Right ventricle myocardium inferior (tissue), 1 donor: Measurements from ENCODE around the gene FAAP20. TPM values are rescaled to one million over a fixed set of nuclear protein-coding genes. Genes with fewer than 3 reads are reported as not detected.

ENCODE experiments used
- ATAC-seq: fragments of 200-7000 bp; cut with Tn5 transposase; one replicate; pipeline ENCODE4 v1.9.1; 2020; ENCODE audit warnings: mild to moderate bottlenecking, moderate library complexity
- DNase-seq: peaks from one replicate; pipeline ENCODE4 v3.0.0; 2021; ENCODE audit errors: missing footprints
- intact Hi-C: fragments of 100-400 bp; cut with DNase I; formaldehyde crosslinking; loops from one replicate; pipeline ENCODE4 v1.11.0; 2022
- total RNA-seq: library from RNA; stranded (reverse); fragmentation: NEBNext Ultra II Directional; extraction: Animal tissue kit (Norgen Biotek cat#: 25700); gene quantifications from one replicate; pipeline ENCODE4 v1.2.1, GENCODE V29; 2021
- donor health status: DM: no; HTN: yes; CAD: no; lungs with severe emphysema.

Gene FAAP20
- total RNA-seq, 1 donor from 2014 or later, result 43.9 TPM

GRCh38 chr1:2173546-2174347, 20.8 kb downstream of the FAAP20 start:
- no peak for ATAC-seq
- DNase-seq, result peak; percentile 60
- intact Hi-C loops, result loop anchor here (2.0 to 10.0 kb wide), 2 partner anchors 41 to 219 kb away; no protein-coding TSS in a partner anchor

- DNase-seq, result no peak
- no peak for ATAC-seq
- intact Hi-C loops, result loop anchor here (10.0 kb wide), 1 partner anchor 218 kb away; no protein-coding TSS in a partner anchor
Observed at GRCh38 chr1:2172551-2173146, 21.9 kb downstream of the FAAP20 start.

GRCh38 chr1:2172012-2172411, 22.6 kb downstream of the FAAP20 start:
- DNase-seq (no peak), ATAC-seq (no peak)
- intact Hi-C loops, result loop anchor here (10.0 kb wide), 1 partner anchor 217 kb away; no protein-coding TSS in a partner anchor

GRCh38 chr1:2170211-2170610, 24.4 kb downstream of the FAAP20 start:
- intact Hi-C loops, result loop anchor here (10.0 kb wide), 1 partner anchor 215 kb away; no protein-coding TSS in a partner anchor
- no peak for DNase-seq
- ATAC-seq, result no peak

GRCh38 chr1:2169200-2169836, 25.3 kb downstream of the FAAP20 start:
- DNase-seq, result no peak
- ATAC-seq, result no peak
- intact Hi-C loops, result no loop called here

GRCh38 chr1:2168535-2168934, 26.0 kb downstream of the FAAP20 start:
- intact Hi-C loops, result no loop called here
- ATAC-seq, result no peak

GRCh38 chr1:2168090-2168489, 26.5 kb downstream of the FAAP20 start:
- DNase-seq, result no peak
- ATAC-seq, result no peak
- intact Hi-C loops, result no loop called here

More at GRCh38 chr1:2168535-2168934, 26.0 kb downstream of the FAAP20 start:
- DNase-seq, result no peak

GRCh38 chr1:2166695-2167094, 27.9 kb downstream of the FAAP20 start:
- peak; percentile 56 for DNase-seq
- no peak for ATAC-seq
- intact Hi-C loops, result no loop called here

GRCh38 chr1:2166254-2166653, 28.3 kb downstream of the FAAP20 start:
- intact Hi-C loops, result no loop called here
- ATAC-seq (no peak), DNase-seq (peak; percentile 9)

GRCh38 chr1:2165646-2166045, 28.9 kb downstream of the FAAP20 start:
- DNase-seq (peak; percentile 40), ATAC-seq (no peak)
- intact Hi-C loops, result no loop called here

GRCh38 chr1:2163205-2163604, 31.4 kb downstream of the FAAP20 start:
- intact Hi-C loops, result no loop called here
- ATAC-seq, result no peak
- peak; percentile 63 for DNase-seq

GRCh38 chr1:2160451-2161300, 33.9 kb downstream of the FAAP20 start:
- DNase-seq, result peak; percentile 62

GRCh38 chr1:2159124-2159523, 35.4 kb downstream of the FAAP20 start:
- DNase-seq (peak; percentile 59), ATAC-seq (no peak)
- intact Hi-C loops, result no loop called here

More at GRCh38 chr1:2160451-2161300, 33.9 kb downstream of the FAAP20 start:
- ATAC-seq, result no peak
- intact Hi-C loops, result no loop called here

GRCh38 chr1:2158272-2158671, 36.3 kb downstream of the FAAP20 start:
- DNase-seq (peak; percentile 45), ATAC-seq (no peak)
- intact Hi-C loops, result no loop called here

- intact Hi-C loops, result no loop called here
- DNase-seq, result peak; percentile 17
- ATAC-seq, result no peak
Observed at GRCh38 chr1:2157856-2158255, 36.7 kb downstream of the FAAP20 start.

GRCh38 chr1:2156866-2157265, 37.7 kb downstream of the FAAP20 start:
- peak; percentile 5 for DNase-seq
- intact Hi-C loops, result no loop called here
- ATAC-seq, result no peak

- no peak for ATAC-seq
- intact Hi-C loops, result no loop called here
- DNase-seq, result peak; percentile 7
Observed at GRCh38 chr1:2155788-2156187, 38.8 kb downstream of the FAAP20 start.

GRCh38 chr1:2155147-2155598, 39.4 kb downstream of the FAAP20 start:
- DNase-seq (peak; percentile 1), ATAC-seq (no peak)
- intact Hi-C loops, result no loop called here

- intact Hi-C loops, result no loop called here
- no peak for ATAC-seq
- peak; percentile 56 for DNase-seq
Observed at GRCh38 chr1:2154022-2154421, 40.5 kb downstream of the FAAP20 start.
